T-cell (primary cell): ENCODE results near the gene HARS2. TPM values are rescaled to one million over a fixed set of nuclear protein-coding genes. Genes with fewer than 3 reads are reported as not detected.
A peak's percentile ranks its signal among the peaks of the same experiment; 100 is the strongest.

ENCODE experiments used
- ATAC-seq, 4 experiments: fragments of 200-7000 bp in 3 of 4; fragments of 150-1000 bp in 1 of 4; cut with Tn5 transposase; replicated peaks in 1 of 4; 1 replicate in 3 of 4; 2 replicates in 1 of 4; pipeline ENCODE4 v1.10.0; 2021; ENCODE audit warnings: moderate library complexity in 3 of 4, mild to moderate bottlenecking in 2 of 4, moderate number of reproducible peaks in 1 of 4
- CTCF ChIA-PET, 2 donors: fragments of 300-600 bp; sonication (Branson Sonifier 250); formaldehyde crosslinking; loops; one replicate each; lab custom pipeline; 2022; ENCODE audit warnings: antibody characterized with exemption in 2 of 2; lab: Charles Lee
- POLR2A ChIA-PET, 2 donors: fragments of 300-600 bp; sonication (Branson Sonifier 250); formaldehyde crosslinking; loops; one replicate each; lab custom pipeline; 2022; ENCODE audit warnings: antibody characterized with exemption in 2 of 2; lab: Charles Lee
- DNase-seq, 35 experiments: peaks; one replicate each; pipeline versions ENCODE4 v3.0.0 to v3.0.0-alpha.2; 2013 to 2023
- H3K27ac ChIP-seq: one replicate; pipeline ENCODE4 v1.5.1; 2013; ENCODE audit warnings: low read length
- H3K27me3 ChIP-seq, 2 experiments: replicated peaks in 1 of 2; 1 replicate in 1 of 2; 2 replicates in 1 of 2; pipeline versions ENCODE4 v1.6.1 to v1.7.0; 2013; ENCODE audit warnings: low read length in 1 of 2, mixed read lengths in 1 of 2; ENCODE audit not compliant: control insufficient read depth in 2 of 2, insufficient read depth in 2 of 2; ENCODE audit errors: extremely low read depth in 1 of 2
- H3K36me3 ChIP-seq, 2 donors: 1 replicate in 1 of 2; 2 replicates in 1 of 2; pipeline versions ENCODE4 v1.6.1 to v1.7.0; 2013; ENCODE audit warnings: low read length in 1 of 2; ENCODE audit not compliant: control insufficient read depth in 2 of 2, insufficient read depth in 1 of 2; ENCODE audit errors: extremely low read depth in 1 of 2
- H3K4me1 ChIP-seq, 2 experiments: 1 replicate in 1 of 2; 2 replicates in 1 of 2; pipeline versions ENCODE4 v1.6.1 to v1.7.0; 2013; ENCODE audit warnings: low read length in 2 of 2, mixed read lengths in 1 of 2; ENCODE audit not compliant: insufficient read depth in 2 of 2, control insufficient read depth in 1 of 2; ENCODE audit errors: extremely low read depth in 1 of 2
- H3K4me3 ChIP-seq, 2 donors: 1 replicate in 1 of 2; 2 replicates in 1 of 2; pipeline versions ENCODE4 v1.5.1 to v1.7.0; 2013; ENCODE audit warnings: mild to moderate bottlenecking in 2 of 2, low read length in 1 of 2, moderate library complexity in 1 of 2; ENCODE audit not compliant: control insufficient read depth in 1 of 2; ENCODE audit errors: extremely low read depth in 1 of 2
- H3K9me3 ChIP-seq: 2 replicates; pipeline ENCODE4 v1.7.0; 2013
- H3K27ac Mint-ChIP-seq, 2 donors: one replicate each; pipeline ENCODE4 v1.8.0; 2020 to 2021; ENCODE audit warnings: mild to moderate bottlenecking in 2 of 2, mixed read lengths in 2 of 2
- H3K27me3 Mint-ChIP-seq, 2 donors: one replicate each; pipeline ENCODE4 v1.8.0; 2021 to 2022; ENCODE audit warnings: mixed read lengths in 2 of 2
- H3K36me3 Mint-ChIP-seq: one replicate; pipeline ENCODE4 v1.8.0; 2021; ENCODE audit warnings: mixed read lengths
- H3K4me1 Mint-ChIP-seq, 3 donors: one replicate each; pipeline ENCODE4 v1.8.0; 2020 to 2022; ENCODE audit warnings: mixed read lengths in 3 of 3, mild to moderate bottlenecking in 1 of 3
- H3K4me3 Mint-ChIP-seq, 3 donors: one replicate each; pipeline ENCODE4 v1.8.0; 2020 to 2022; ENCODE audit warnings: mild to moderate bottlenecking in 3 of 3, mixed read lengths in 3 of 3, moderate library complexity in 3 of 3
- H3K9me3 Mint-ChIP-seq, 3 donors: one replicate each; pipeline ENCODE4 v1.8.0; 2020 to 2022; ENCODE audit warnings: mixed read lengths in 3 of 3
- whole genome bisulfite sequencing: methylation state at CpG from one replicate; pipeline ENCODE4 v1.1.5; 2013; ENCODE audit warnings: missing lambda C conversion rate; ENCODE audit not compliant: insufficient coverage; 5-methylcytosine and 5-hydroxymethylcytosine counted together
- total RNA-seq, 35 experiments: library from RNA in 6 of 35; stranded (reverse) in 6 of 35; fragments of 120-200 nt in 1 of 35; gene quantifications; one replicate each; pipeline versions ENCODE4 v1.2.1 to v1.2.4 and lab custom pipeline; 2013 to 2026

Gene HARS2
- total RNA-seq (10 to 100 TPM; 30.7 to 58.5 (median 52.7) TPM), total RNA-seq (lab: John Stamatoyannopoulos, UW) (27.6 to 92.4 (median 48.1) reads per million in 29 experiments)
- 32.8 TPM for total RNA-seq (2013)

GRCh38 chr5:140690941-140691924 is at the start of gene HARS2, which contains the start of gene HARS1:
Gene HARS2, plus strand, starts transcription at chr5:140691455. Its CDS starts 194 bp downstream, at chr5:140691649.
Gene HARS1, minus strand, starts transcription at chr5:140691370. Its CDS starts 66 bp downstream, at chr5:140691304.
- POLR2A ChIA-PET = interaction anchor here (0.6 to 1.5 kb wide), 7 partner anchors 9 to 901 kb away, joined by 3 to 6 read pairs (median 3); partner anchors contain the start of genes ZMAT2 (in 2 of the 2), ANKHD1 (in 1 of the 2), IK (in 1 of the 2) and NDUFA2 (in 1 of the 2)
- Histone ChIP-seq H3K27ac (peak within 1 kb of the TSS; percentile 75), H3K36me3 (peaks cover 7 to 45% of the 10 kb centered on the region in 2 donors), H3K4me3 (peak within 1 kb of the TSS; percentile 85 to 95), H3K4me1 (peaks cover 17 to 24% of the 10 kb centered on the region in 2 experiments), H3K9me3 (no peaks in the 10 kb centered on the region), H3K27me3 (no peaks in the 10 kb centered on the region)
- no peaks in the 10 kb centered on the region for H3K27me3 Mint-ChIP-seq
- H3K4me3 Mint-ChIP-seq = peak within 1 kb of the TSS; percentile 99 to 100 (median 99)
- H3K4me1 Mint-ChIP-seq = peaks cover 47 to 50% (median 50%) of the 10 kb centered on the region in 3 donors
- under 1% methylated on average over 60 of the region's 61 CpGs for whole genome bisulfite sequencing
- ATAC-seq (peak; percentile 95 to 96 (median 96)), DNase-seq (peak; percentile 59 to 88 (median 75))
- H3K27ac Mint-ChIP-seq = peak within 1 kb of the TSS; percentile 99
- CTCF ChIA-PET = interaction anchor here in 1 of 2 donors (0.6 to 1.8 kb wide), 4 partner anchors 9 to 222 kb away, joined by 3 to 13 read pairs (median 6); partner anchors contain the start of genes IK, NDUFA2 and ZMAT2
- no peaks in the 10 kb centered on the region for H3K9me3 Mint-ChIP-seq
- H3K36me3 Mint-ChIP-seq = peaks cover 35% of the 10 kb centered on the region

- CTCF ChIA-PET = no interaction called here
Observed at GRCh38 chr5:140641716-140642115, 49.5 kb upstream of the HARS2 start.

GRCh38 chr5:140642718-140643117 is 48.5 kb upstream of the HARS2 start:
- peaks cover 54 to 58% (median 55%) of the 10 kb centered on the region in 3 donors for H3K4me1 Mint-ChIP-seq

More at GRCh38 chr5:140641716-140642115, 49.5 kb upstream of the HARS2 start:
- Mint-ChIP-seq H3K36me3 (peaks cover 27% of the 10 kb centered on the region), H3K4me3 (no peak overlapping the region), H3K9me3 (no peaks in the 10 kb centered on the region), H3K27ac (no peak overlapping the region), H3K27me3 (no peaks in the 10 kb centered on the region), H3K4me1 (peaks cover 49 to 51% (median 50%) of the 10 kb centered on the region in 3 donors)
- H3K4me1 ChIP-seq = peaks cover 7 to 26% of the 10 kb centered on the region in 2 experiments
- no peak overlapping the region for H3K4me3 ChIP-seq
- H3K9me3 ChIP-seq = no peaks in the 10 kb centered on the region
- peaks cover 16 to 34% of the 10 kb centered on the region in 2 donors for H3K36me3 ChIP-seq
- POLR2A ChIA-PET = interaction anchor here in 1 of 2 donors (0.5 to 0.6 kb wide), 2 partner anchors 70 to 1070 kb away, joined by 6 to 8 read pairs; no protein-coding TSS in a partner anchor
- 89% methylated on average over 8 of the region's 8 CpGs for WGBS
- H3K27me3 ChIP-seq = no peaks in the 10 kb centered on the region
- ATAC-seq = no peak
- no peak overlapping the region for H3K27ac ChIP-seq
- DNase-seq = no peak

GRCh38 chr5:140647042-140647419 is 44.2 kb upstream of the HARS2 start:
- H3K4me1 Mint-ChIP-seq = peaks cover 51 to 59% (median 54%) of the 10 kb centered on the region in 3 donors
- H3K27ac Mint-ChIP-seq = peak overlapping the region; percentile 97 to 99
- H3K4me3 Mint-ChIP-seq = peak overlapping the region; percentile 90 to 99 (median 98)

More at GRCh38 chr5:140642718-140643117, 48.5 kb upstream of the HARS2 start:
- Mint-ChIP-seq H3K27me3 (no peaks in the 10 kb centered on the region), H3K27ac (peak overlapping the region in 1 of 2 donors; percentile 12), H3K36me3 (peaks cover 28% of the 10 kb centered on the region), H3K4me3 (no peak overlapping the region), H3K9me3 (no peaks in the 10 kb centered on the region)
- POLR2A ChIA-PET = no interaction called here
- Histone ChIP-seq H3K9me3 (no peaks in the 10 kb centered on the region), H3K4me3 (no peak overlapping the region), H3K27ac (no peak overlapping the region), H3K36me3 (peaks cover 16 to 34% of the 10 kb centered on the region in 2 donors), H3K4me1 (peaks cover 10 to 30% of the 10 kb centered on the region in 2 experiments), H3K27me3 (no peaks in the 10 kb centered on the region)
- DNase-seq (no peak), ATAC-seq (no peak)
- WGBS = 100% methylated on average over 3 of the region's 3 CpGs
- CTCF ChIA-PET = interaction anchor here in 1 of 2 donors (0.8 to 1.6 kb wide), 2 partner anchors 95 to 270 kb away, joined by 3 to 4 read pairs; partner anchors contain the start of gene EIF4EBP3

GRCh38 chr5:140658870-140659269 is 32.4 kb upstream of the HARS2 start:
- H3K27ac Mint-ChIP-seq = peak overlapping the region in 1 of 2 donors; percentile 43
- Histone ChIP-seq H3K27ac (no peak overlapping the region), H3K36me3 (peaks cover 26 to 92% of the 10 kb centered on the region in 2 donors), H3K27me3 (no peaks in the 10 kb centered on the region), H3K4me1 (peaks cover 0 to 5% of the 10 kb centered on the region in 2 experiments), H3K4me3 (no peak overlapping the region), H3K9me3 (no peaks in the 10 kb centered on the region)
- H3K27me3 Mint-ChIP-seq = no peaks in the 10 kb centered on the region
- ATAC-seq (no peak), DNase-seq (no peak)
- WGBS = 98% methylated on average over 14 of the region's 17 CpGs
- peaks cover 0 to 5% (median 2%) of the 10 kb centered on the region in 3 donors for H3K4me1 Mint-ChIP-seq
- H3K36me3 Mint-ChIP-seq = peaks cover 73% of the 10 kb centered on the region
- POLR2A ChIA-PET = interaction anchor here (1.0 kb wide), 2 partner anchors 11 kb away, joined by 3 read pairs; partner anchors contain the start of genes IK (in 2 of the 2) and NDUFA2 (in 2 of the 2)
- H3K4me3 Mint-ChIP-seq = no peak overlapping the region
- CTCF ChIA-PET = no interaction called here
- H3K9me3 Mint-ChIP-seq = no peaks in the 10 kb centered on the region

More at GRCh38 chr5:140647042-140647419, 44.2 kb upstream of the HARS2 start:
- ATAC-seq = no peak
- peak overlapping the region; percentile 87 to 97 for H3K4me3 ChIP-seq
- H3K27ac ChIP-seq = peak overlapping the region; percentile 88
- 1% methylated on average over 24 of the region's 27 CpGs for WGBS
- peaks cover 12 to 32% of the 10 kb centered on the region in 2 experiments for H3K4me1 ChIP-seq
- H3K36me3 ChIP-seq = peaks cover 16 to 59% of the 10 kb centered on the region in 2 donors
- no peak for DNase-seq
- H3K36me3 Mint-ChIP-seq = peaks cover 46% of the 10 kb centered on the region
- no peaks in the 10 kb centered on the region for H3K9me3 ChIP-seq
- H3K27me3 ChIP-seq = no peaks in the 10 kb centered on the region
- H3K27me3 Mint-ChIP-seq = no peaks in the 10 kb centered on the region
- POLR2A ChIA-PET = interaction anchor here (0.7 to 2.4 kb wide), 18 partner anchors 8 to 246 kb away, joined by 3 to 16 read pairs (median 5); partner anchors contain the start of genes EIF4EBP3 (in 2 of the 2), ANKHD1 (in 1 of the 2), APBB3 (in 1 of the 2) and CD14 (in 1 of the 2)
- no peaks in the 10 kb centered on the region for H3K9me3 Mint-ChIP-seq
- CTCF ChIA-PET = interaction anchor here in 1 of 2 donors (0.5 to 2.0 kb wide), 8 partner anchors 8 to 1398 kb away, joined by 3 to 14 read pairs (median 4); partner anchors contain the start of genes EIF4EBP3, HARS1, HARS2 and TMCO6
